Measurements from ENCODE around the gene DPT. TPM values are rescaled to one million over a fixed set of nuclear protein-coding genes. Genes with fewer than 3 reads are reported as not detected.

The DPT gene
- total RNA-seq, 1 donor = 4.3 TPM

DNA sequence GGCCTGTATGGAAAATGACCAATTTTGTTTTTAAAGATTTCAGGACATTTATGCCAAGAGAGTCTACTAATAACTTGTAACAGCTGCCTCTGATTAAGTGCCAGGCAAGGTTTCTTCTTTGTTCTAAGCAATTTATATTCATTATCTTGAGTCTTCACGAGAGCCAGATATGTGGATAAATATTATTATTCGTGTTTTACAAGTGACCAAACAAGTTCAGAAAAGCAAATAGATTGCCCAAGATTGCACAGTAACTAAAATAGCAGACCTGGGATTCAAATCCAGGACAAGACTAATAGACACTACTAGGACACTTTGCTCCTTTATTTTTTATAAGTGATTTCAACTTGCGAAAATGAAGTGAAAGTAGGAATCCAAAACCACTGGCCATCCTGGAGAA, 30.1 kb upstream of the DPT start:
- no peaks in the 10 kb centered on the region for H3K36me3 ChIP-seq (ENCODE audit: insufficient read depth, low read length)
- H3K27me3 ChIP-seq (ENCODE audit: insufficient read depth, low read length) = no peaks in the 10 kb centered on the region
- H3K4me1 ChIP-seq (ENCODE audit: insufficient read depth, low read length) = no peaks in the 10 kb centered on the region
- H2AFZ ChIP-seq (ENCODE audit: low read length) = no peak overlapping the region
- H4K20me1 ChIP-seq (ENCODE audit: insufficient read depth, low read length) = no peaks in the 10 kb centered on the region
- TF ChIP-seq, protein P1, sequence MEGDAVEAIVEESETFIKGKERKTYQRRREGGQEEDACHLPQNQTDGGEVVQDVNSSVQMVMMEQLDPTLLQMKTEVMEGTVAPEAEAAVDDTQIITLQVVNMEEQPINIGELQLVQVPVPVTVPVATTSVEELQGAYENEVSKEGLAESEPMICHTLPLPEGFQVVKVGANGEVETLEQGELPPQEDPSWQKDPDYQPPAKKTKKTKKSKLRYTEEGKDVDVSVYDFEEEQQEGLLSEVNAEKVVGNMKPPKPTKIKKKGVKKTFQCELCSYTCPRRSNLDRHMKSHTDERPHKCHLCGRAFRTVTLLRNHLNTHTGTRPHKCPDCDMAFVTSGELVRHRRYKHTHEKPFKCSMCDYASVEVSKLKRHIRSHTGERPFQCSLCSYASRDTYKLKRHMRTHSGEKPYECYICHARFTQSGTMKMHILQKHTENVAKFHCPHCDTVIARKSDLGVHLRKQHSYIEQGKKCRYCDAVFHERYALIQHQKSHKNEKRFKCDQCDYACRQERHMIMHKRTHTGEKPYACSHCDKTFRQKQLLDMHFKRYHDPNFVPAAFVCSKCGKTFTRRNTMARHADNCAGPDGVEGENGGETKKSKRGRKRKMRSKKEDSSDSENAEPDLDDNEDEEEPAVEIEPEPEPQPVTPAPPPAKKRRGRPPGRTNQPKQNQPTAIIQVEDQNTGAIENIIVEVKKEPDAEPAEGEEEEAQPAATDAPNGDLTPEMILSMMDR (IDR thresholded peaks at IDR 0.05; ENCODE audit: extremely low read depth, low read depth, low read length) = no peak
- H3K79me2 ChIP-seq (ENCODE audit: insufficient read depth, low read length) = no peaks in the 10 kb centered on the region
- no peak overlapping the region for H3K27ac ChIP-seq (ENCODE audit: low read depth, low read length)
- H3K4me2 ChIP-seq (ENCODE audit: insufficient read depth, low read length) = no peak overlapping the region
- H3K9me3 ChIP-seq (ENCODE audit: low read depth, low read length) = no peaks in the 10 kb centered on the region
- no peak overlapping the region for H3K4me3 ChIP-seq (ENCODE audit: insufficient read depth, low read length)
- DNase-seq (ENCODE audit: insufficient read length, low spot score, missing footprints) = no peak

DNA sequence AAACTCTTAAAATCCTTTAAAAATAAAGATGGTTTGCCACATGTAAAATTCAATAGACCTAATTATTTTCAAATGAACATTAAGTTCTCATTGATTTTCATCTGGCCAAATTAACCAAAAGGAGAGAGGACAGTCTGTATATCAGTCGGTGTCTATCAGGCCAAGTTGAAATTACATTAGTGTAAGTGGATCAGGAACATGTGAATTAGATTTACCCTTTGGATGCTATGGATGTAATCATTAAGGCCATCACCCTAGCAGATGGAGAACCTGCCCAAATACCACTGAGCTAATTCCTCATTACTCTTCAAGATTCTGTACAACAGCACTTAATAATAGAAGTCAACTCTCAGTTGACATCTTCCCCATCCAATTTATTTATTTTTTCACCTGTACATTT, 29.5 kb upstream of the DPT start:
- no peak overlapping the region for H3K4me3 ChIP-seq (ENCODE audit: insufficient read depth, low read length)
- H3K79me2 ChIP-seq (ENCODE audit: insufficient read depth, low read length) = no peaks in the 10 kb centered on the region
- no peaks in the 10 kb centered on the region for H3K9me3 ChIP-seq (ENCODE audit: low read depth, low read length)
- H3K36me3 ChIP-seq (ENCODE audit: insufficient read depth, low read length) = no peaks in the 10 kb centered on the region
- H3K27me3 ChIP-seq (ENCODE audit: insufficient read depth, low read length) = no peaks in the 10 kb centered on the region
- H3K4me1 ChIP-seq (ENCODE audit: insufficient read depth, low read length) = no peaks in the 10 kb centered on the region
- no peak overlapping the region for H2AFZ ChIP-seq (ENCODE audit: low read length)
- no peaks in the 10 kb centered on the region for H4K20me1 ChIP-seq (ENCODE audit: insufficient read depth, low read length)
- no peak for DNase-seq (ENCODE audit: insufficient read length, low spot score, missing footprints)
- no peak overlapping the region for H3K27ac ChIP-seq (ENCODE audit: low read depth, low read length)
- no peak overlapping the region for H3K4me2 ChIP-seq (ENCODE audit: insufficient read depth, low read length)
- TF ChIP-seq, protein P1 (IDR thresholded peaks at IDR 0.05; ENCODE audit: extremely low read depth, low read depth, low read length) = no peak

DNA sequence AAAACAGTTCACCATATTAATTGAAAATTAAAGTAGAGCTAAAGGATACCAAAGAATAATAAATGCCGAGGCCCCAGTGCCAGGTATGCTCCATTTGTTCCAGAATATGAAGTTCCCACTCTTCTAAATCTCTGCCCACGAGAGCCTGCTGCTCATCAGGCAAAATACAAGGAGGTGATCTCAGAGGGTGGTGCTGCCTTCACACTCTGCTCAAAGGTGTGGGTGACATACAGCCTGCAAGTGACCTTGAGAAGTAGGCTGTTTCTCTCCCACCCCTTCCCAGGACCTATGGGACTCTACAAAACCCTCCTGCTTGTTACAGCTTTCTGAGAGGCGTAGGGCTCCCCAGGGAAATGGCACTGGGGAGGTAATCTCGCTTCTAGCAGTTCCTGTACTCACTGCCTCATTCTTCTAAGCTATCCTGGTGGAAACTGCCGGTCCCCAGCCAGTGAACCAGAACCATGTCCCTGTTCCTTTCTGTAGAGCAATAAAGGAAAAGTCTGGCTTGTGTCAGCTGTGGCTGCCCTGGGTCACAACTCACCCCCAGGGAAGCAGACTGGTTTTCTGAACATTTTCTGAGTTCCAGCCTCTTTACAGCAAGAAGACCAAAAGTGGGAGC, 26.9 kb upstream of the DPT start:
- no peak overlapping the region for H2AFZ ChIP-seq (ENCODE audit: low read length)
- no peaks in the 10 kb centered on the region for H3K36me3 ChIP-seq (ENCODE audit: insufficient read depth, low read length)
- H3K79me2 ChIP-seq (ENCODE audit: insufficient read depth, low read length) = no peaks in the 10 kb centered on the region
- H3K27me3 ChIP-seq (ENCODE audit: insufficient read depth, low read length) = no peaks in the 10 kb centered on the region
- H3K9me3 ChIP-seq (ENCODE audit: low read depth, low read length) = no peaks in the 10 kb centered on the region
- TF ChIP-seq, protein P1 (IDR thresholded peaks at IDR 0.05; ENCODE audit: extremely low read depth, low read depth, low read length) = no peak
- H4K20me1 ChIP-seq (ENCODE audit: insufficient read depth, low read length) = no peaks in the 10 kb centered on the region
- H3K27ac ChIP-seq (ENCODE audit: low read depth, low read length) = no peak overlapping the region
- H3K4me3 ChIP-seq (ENCODE audit: insufficient read depth, low read length) = no peak overlapping the region
- no peak for DNase-seq (ENCODE audit: insufficient read length, low spot score, missing footprints)
- no peak overlapping the region for H3K4me2 ChIP-seq (ENCODE audit: insufficient read depth, low read length)
- H3K4me1 ChIP-seq (ENCODE audit: insufficient read depth, low read length) = no peaks in the 10 kb centered on the region

DNA sequence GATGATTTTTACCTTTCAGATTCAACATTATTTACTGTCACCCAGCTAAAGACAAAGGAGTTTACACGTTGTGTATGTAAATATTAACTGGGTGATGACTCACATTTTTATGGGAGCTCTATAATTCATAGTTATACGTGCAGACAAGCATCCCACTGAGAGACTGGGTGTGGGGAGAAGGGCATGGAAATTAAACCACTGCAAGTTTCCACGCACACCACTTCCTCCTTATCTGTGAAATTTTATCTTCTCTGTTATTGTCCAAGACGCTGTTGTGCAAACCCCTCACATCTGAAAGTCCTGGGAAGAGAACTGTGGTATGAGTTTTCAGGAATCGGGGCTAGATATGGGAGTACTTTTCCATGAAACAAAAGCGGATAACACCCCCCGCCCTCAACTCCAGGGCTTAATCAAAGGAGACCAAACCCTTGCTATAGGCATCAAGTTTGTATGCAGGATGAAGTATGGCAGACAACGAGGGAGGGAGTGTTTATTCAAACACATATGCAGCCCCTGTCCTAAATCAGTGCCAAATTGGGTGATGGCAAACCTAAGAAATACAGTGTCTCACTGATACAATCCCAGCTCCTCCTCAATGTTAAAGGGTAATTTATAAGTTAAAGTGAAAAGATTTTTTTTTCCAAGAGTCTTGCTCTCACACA, 23.3 kb upstream of the DPT start:
- Histone ChIP-seq H3K79me2 (ENCODE audit: insufficient read depth, low read length) (no peaks in the 10 kb centered on the region), H4K20me1 (ENCODE audit: insufficient read depth, low read length) (no peaks in the 10 kb centered on the region), H3K9me3 (ENCODE audit: low read depth, low read length) (no peaks in the 10 kb centered on the region), H3K4me3 (ENCODE audit: insufficient read depth, low read length) (no peak overlapping the region), H3K27ac (ENCODE audit: low read depth, low read length) (no peak overlapping the region), H3K36me3 (ENCODE audit: insufficient read depth, low read length) (no peaks in the 10 kb centered on the region), H3K4me1 (ENCODE audit: insufficient read depth, low read length) (no peaks in the 10 kb centered on the region), H3K27me3 (ENCODE audit: insufficient read depth, low read length) (no peaks in the 10 kb centered on the region), H2AFZ (ENCODE audit: low read length) (no peak overlapping the region), H3K4me2 (ENCODE audit: insufficient read depth, low read length) (no peak overlapping the region)
- no peak for DNase-seq (ENCODE audit: insufficient read length, low spot score, missing footprints)
- TF ChIP-seq, protein P1 (IDR thresholded peaks at IDR 0.05; ENCODE audit: extremely low read depth, low read depth, low read length) = no peak
